AG09309 (cell line): ENCODE data around the gene PTPMT1.
"Not testable (repeated sequence)": the region's sequence is repeated elsewhere in the genome, so short reads cannot be mapped to it uniquely, and the experiment has no call there.

ENCODE experiments used
- DNase-seq: peaks from one replicate; pipeline ENCODE4 v3.0.0-alpha.2; 2010; ENCODE audit warnings: low read depth
- H3K4me3 ChIP-seq: 2 replicates; pipeline ENCODE4 v1.5.1; 2011; ENCODE audit warnings: mild to moderate bottlenecking, low read depth, low read length, moderate library complexity; ENCODE audit not compliant: control insufficient read depth
- CTCF ChIP-seq: IDR thresholded peaks from 2 replicates; pipeline ENCODE4 v1.5.1; 2011; ENCODE audit warnings: mild to moderate bottlenecking, low read depth, low read length, inconsistent platforms; ENCODE audit not compliant: insufficient read depth, control insufficient read depth; ENCODE audit errors: missing control alignments

PTPMT1 gene

DNA sequence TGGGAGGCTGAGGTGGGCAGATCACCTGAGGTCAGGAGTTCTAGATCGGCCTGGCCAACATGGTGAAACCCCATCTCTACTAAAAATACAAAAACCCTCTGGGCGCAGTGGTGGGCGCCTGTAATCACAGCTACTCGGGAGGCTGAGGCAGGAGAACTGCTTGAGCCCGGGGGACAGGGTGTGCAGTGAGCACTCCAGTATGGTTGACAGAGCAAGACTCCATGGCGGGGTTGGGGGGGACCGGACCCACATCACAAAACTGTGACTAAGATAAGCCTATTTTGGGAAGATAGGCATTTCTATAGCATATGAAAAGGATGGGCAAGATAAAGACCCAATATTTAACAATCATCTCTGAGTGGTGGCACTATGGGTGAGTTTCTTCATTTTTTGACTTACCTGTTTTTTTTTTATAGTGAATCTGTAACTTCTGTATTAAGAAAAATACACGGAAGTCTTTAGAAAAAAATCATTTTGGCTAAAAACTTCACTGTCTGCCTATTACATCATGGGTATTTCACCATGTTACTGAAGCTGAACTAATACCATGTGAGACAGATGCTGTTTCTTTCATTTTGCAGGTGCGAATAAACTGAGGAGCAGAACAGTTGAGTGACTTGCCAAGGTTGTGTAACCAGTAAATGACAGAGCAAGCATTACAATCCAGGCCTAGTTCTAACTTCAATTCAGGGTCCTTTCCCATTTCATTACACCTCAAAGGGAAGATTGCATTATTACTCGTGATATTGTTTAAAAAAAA lies 14.9 kb upstream of the PTPMT1 start:
- no peak for DNase-seq
- no peak for TF ChIP-seq CTCF
- H3K4me3 ChIP-seq, result no peak overlapping the region

GRCh38 chr11:47551086-47551485 lies 14.3 kb upstream of the PTPMT1 start:
- TF ChIP-seq CTCF, result peak; percentile 40
- no peak for DNase-seq
- H3K4me3 ChIP-seq, result no peak overlapping the region

DNA sequence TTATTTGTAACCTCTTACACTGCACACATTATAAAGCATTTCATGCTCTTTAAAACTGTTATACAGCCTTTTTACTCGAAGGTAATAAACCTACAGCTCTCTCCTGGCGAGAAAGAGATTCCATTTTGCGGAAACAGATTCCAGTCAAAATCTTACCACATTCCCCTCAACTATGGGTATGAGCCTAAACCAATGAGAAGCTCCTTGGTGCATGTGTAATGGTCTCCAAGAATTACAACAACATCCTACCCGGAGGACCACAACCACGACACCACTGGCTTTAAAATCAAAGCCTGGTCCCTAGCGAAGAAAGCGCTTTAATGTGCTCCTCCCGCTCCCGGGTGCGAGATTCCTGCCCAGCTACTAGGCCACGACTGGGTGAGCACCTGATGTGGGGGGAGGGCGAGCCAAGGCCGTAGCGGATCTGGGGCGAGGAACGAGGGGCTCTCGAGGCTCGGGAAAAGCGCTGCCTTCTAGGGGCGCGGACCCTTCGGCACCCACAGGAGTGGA lies 13.3 kb upstream of the PTPMT1 start:
- no peak for TF ChIP-seq CTCF
- DNase-seq, result no peak
- peak overlapping the region; percentile 90 for H3K4me3 ChIP-seq

DNA sequence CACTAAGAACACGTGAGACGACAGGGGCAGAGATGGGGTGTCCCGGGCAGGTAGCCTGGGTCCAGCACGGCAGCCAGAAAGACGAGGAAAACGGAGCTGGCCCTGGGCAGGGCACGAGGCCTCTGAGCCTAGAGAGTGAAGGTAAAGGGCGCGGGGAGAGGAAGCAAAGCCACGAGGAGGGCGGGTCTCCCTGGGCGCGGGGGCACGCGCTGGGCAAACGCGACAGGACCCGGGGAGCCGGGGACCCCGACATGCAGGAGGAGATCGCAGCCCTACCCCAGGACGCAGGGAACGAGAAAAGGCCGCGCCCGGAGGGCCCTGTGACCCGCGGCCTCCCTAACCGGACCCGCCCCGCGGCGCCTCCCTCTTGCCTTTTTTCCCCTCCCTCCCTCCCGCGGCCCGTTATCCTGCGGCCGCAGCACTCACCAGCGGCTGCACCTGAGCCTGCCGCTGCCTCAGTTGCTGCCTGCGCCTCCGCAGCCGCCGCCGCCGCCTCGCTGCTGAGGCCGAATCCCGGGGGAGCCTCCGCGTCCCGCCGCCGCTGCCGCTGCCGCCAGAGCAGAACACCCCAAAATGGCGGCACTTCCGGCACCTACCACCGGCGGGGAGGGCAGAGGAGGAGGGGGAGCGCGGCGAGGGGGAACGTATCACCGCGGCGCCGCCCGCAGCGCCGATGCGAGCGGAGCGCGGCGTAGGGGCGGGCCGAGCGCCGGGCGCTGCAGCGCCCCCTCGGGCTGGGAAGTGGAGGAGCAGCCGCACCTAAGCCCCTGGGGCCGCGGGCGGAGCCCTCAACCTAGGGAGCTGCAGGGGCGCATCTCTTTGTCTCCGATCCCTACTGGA lies 12.6 kb upstream of the PTPMT1 start, which contains the start of gene CELF1:
TSS of gene CELF1 (minus strand) at position 567 of the 840 bp plus-strand sequence. CDS start 53,609 bp downstream, outside the sequence.
- no peak for DNase-seq
- peak within 1 kb of the TSS; percentile 90 for H3K4me3 ChIP-seq
- TF ChIP-seq CTCF, result peak; percentile 64

GRCh38 chr11:47553406-47553743 lies 12.0 kb upstream of the PTPMT1 start:
- TF ChIP-seq CTCF, result no peak
- H3K4me3 ChIP-seq, result peak overlapping the region; percentile 54
- no peak for DNase-seq

DNA sequence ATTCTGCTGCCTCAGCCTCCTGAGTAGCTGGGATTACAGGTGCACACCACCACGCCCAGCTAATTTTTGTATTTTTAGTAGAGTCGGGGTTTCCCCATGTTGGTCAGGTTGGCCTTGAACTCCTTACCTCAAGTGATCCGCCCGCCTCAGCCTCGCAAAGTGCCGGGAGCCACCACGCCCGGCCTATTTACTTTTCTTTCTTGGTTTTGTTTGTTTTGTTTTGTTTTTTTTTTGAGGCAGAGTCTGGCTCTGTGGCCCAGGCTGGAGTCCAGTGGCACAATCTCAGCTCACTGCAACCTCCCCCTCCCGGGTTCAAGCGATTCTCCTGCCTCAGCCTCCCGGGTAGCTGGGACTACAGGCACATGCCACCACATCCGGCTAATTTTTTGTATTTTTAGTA lies 8.4 kb upstream of the PTPMT1 start:
- not testable (repeated sequence) for H3K4me3 ChIP-seq, DNase-seq

DNA sequence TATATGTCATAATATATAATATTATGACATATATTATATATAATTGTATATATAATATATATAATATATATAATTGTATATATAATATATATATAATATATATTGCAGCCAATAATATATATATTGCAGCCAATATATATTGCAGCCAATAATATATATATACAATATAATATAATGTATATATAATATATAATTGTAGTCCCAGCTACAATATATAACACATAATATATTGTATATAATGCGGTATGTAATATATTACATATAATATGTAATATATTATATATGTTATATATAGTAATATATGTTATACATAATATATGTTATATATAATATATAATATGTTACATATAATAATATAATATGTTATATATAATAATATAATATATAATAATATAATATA lies 6.7 kb upstream of the PTPMT1 start:
- TF ChIP-seq CTCF, result no peak
- H3K4me3 ChIP-seq, result no peak overlapping the region
- DNase-seq, result no peak
